ENCODE data around the gene SIX2. TPM values are rescaled to one million over a fixed set of nuclear protein-coding genes. Genes with fewer than 3 reads are reported as not detected.

The SIX2 gene
- not detected for total RNA-seq (2021; fragmentation: NEBNext Ultra II Directional; extraction: Animal tissue kit (Norgen Biotek cat#: 25700))
- long read RNA-seq = 0 reads

DNA sequence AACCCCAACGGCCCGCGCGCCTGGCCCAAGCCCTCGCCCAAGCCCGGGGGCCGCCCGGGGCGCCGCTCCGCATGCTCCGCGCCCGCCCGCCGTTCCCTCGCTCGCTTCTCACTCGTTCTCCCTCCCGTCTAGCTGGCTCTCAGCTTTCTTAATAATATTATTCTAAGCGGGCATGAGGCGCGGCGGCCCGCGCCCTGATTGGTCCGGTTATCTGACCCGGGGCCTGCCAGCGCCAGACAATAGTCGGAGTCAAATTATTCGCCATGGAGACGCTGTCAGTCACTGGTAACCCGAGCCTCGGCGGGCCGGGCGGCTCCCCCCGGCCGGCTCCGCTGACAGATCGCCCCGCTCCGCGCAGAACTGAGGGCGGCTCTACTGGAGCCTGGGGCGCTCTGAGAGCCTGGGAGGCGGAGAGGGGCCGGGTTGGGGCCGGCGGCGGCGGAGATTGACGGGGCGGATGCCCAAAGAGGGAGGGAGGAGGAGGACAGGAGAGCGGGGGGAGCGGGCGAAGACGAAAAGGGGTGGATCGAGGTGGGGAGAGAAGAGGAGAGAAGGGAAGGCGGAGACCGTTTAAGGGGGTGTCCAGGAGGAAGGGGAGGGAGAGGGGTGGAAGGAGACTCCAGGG, at the start of gene SIX2:
TSS of gene SIX2 (minus strand) at position 150 of the 625 bp plus-strand sequence. CDS start 342 bp downstream, outside the sequence.
- H3K4me1 Mint-ChIP-seq (ENCODE audit: low read depth) = no peaks in the 10 kb centered on the region
- H3K27me3 Mint-ChIP-seq (ENCODE audit: insufficient read depth) = peaks cover 69% of the 10 kb centered on the region
- no peak for TF ChIP-seq CTCF (IDR thresholded peaks at IDR 0.05)
- no peaks in the 10 kb centered on the region for H3K9me3 Mint-ChIP-seq
- H3K27ac Mint-ChIP-seq = no peak within 1 kb of the TSS
- H3K4me3 Mint-ChIP-seq = no peak within 1 kb of the TSS
- peak; percentile 37 for DNase-seq
- no peaks in the 10 kb centered on the region for H3K36me3 Mint-ChIP-seq (ENCODE audit: low read depth)

DNA sequence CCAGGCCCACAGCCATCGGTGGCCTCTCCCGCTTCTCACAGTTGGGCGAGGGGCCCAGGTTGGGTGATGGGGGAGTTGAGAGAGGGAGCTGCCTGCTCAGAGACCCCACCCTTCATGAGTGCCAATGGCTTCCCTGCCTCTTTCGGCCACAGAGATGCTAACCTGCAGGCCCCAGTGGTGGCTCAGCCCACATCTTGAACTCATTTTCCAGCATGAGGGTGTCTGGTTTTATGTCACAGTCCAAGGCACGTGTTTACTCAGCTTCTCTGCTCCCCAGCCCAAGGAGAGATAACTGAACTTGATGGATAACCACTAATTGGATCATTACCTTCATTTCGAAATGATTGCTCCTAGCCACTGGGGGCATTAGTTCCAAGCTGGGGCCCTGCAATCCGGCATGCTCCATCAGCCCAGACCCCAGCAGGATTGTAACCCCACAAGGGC, 45.9 kb upstream of the SIX2 start:
- TF ChIP-seq CTCF (IDR thresholded peaks at IDR 0.05) = no peak
- H3K9me3 Mint-ChIP-seq = no peaks in the 10 kb centered on the region
- no peak overlapping the region for H3K27ac Mint-ChIP-seq
- no peak overlapping the region for H3K4me3 Mint-ChIP-seq
- no peaks in the 10 kb centered on the region for H3K4me1 Mint-ChIP-seq (ENCODE audit: low read depth)
- no peak for DNase-seq
- peaks cover 28% of the 10 kb centered on the region for H3K27me3 Mint-ChIP-seq (ENCODE audit: insufficient read depth)
- H3K36me3 Mint-ChIP-seq (ENCODE audit: low read depth) = no peaks in the 10 kb centered on the region

GRCh38 chr2:45053966-45054365, 44.7 kb upstream of the SIX2 start:
- Mint-ChIP-seq H3K9me3 (no peaks in the 10 kb centered on the region), H3K4me3 (no peak overlapping the region), H3K36me3 (ENCODE audit: low read depth) (no peaks in the 10 kb centered on the region), H3K27ac (no peak overlapping the region), H3K27me3 (ENCODE audit: insufficient read depth) (peaks cover 31% of the 10 kb centered on the region), H3K4me1 (ENCODE audit: low read depth) (no peaks in the 10 kb centered on the region)
- no peak for TF ChIP-seq CTCF (IDR thresholded peaks at IDR 0.05)
- DNase-seq = no peak

- Mint-ChIP-seq H3K27ac (no peak overlapping the region), H3K9me3 (no peaks in the 10 kb centered on the region), H3K27me3 (ENCODE audit: insufficient read depth) (peaks cover 30% of the 10 kb centered on the region), H3K4me3 (no peak overlapping the region), H3K4me1 (ENCODE audit: low read depth) (no peaks in the 10 kb centered on the region), H3K36me3 (ENCODE audit: low read depth) (no peaks in the 10 kb centered on the region)
- no peak for DNase-seq
- no peak for TF ChIP-seq CTCF (IDR thresholded peaks at IDR 0.05)
These were observed 43.2 kb upstream of the SIX2 start for GRCh38 chr2:45052388-45052928.

GRCh38 chr2:45049569-45050336, 40.5 kb upstream of the SIX2 start:
- Mint-ChIP-seq H3K4me1 (ENCODE audit: low read depth) (no peaks in the 10 kb centered on the region), H3K27me3 (ENCODE audit: insufficient read depth) (peaks cover 31% of the 10 kb centered on the region)

More at GRCh38 chr2:45049569-45050336, 40.5 kb upstream of the SIX2 start:
- Mint-ChIP-seq H3K9me3 (no peaks in the 10 kb centered on the region), H3K4me3 (no peak overlapping the region), H3K36me3 (ENCODE audit: low read depth) (no peaks in the 10 kb centered on the region), H3K27ac (no peak overlapping the region)
- TF ChIP-seq CTCF (IDR thresholded peaks at IDR 0.05) = no peak
- no peak for DNase-seq

Measured in HFFc6 (cell line).